Measurements from ENCODE around the gene CDKL4. TPM values are rescaled to one million over a fixed set of nuclear protein-coding genes. Genes with fewer than 3 reads are reported as not detected.

Gene CDKL4
- total RNA-seq, 1 donor from 2014 or later: 0.59 TPM

Other genes starting within 250 kb of the CDKL4 start
- 26.0 TPM for gene SOS1, start 122.9 kb downstream of the CDKL4 start, total RNA-seq
- 31.4 TPM for gene MAP4K3, start 193.3 kb upstream of the CDKL4 start, total RNA-seq

All from left ventricle myocardium superior (tissue), 1 donor.